CD4-positive, alpha-beta T cell treated with Interferon gamma for 1 hour (primary cell): ENCODE measurements around the gene CLMP.
"Not testable (repeated sequence)": the region's sequence is repeated elsewhere in the genome, so short reads cannot be mapped to it uniquely, and the experiment has no call there.

Experiments
- DNase-seq: peaks from one replicate; pipeline ENCODE4 v3.0.0-alpha.2; 2020

The CLMP gene

DNA sequence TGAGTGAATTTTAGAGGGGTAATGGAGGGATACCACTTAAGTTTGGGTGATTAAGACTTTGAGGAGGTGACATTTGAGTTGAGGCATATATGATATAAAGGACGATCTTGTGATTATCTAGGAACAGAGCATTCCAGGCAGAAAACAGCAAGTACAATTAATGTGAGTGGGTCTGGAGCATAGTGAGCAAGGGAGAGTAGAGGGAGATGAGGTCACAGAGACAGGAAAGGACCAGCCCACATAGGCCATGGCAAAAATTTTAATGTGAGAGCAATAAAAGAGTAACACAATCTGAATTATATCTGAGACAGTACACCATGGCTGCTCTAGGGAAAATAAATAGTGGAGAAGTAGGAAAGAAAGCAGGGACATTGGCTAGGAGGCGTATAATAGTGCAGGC is 118.6 kb downstream of the CLMP start:
- no peak for DNase-seq

DNA sequence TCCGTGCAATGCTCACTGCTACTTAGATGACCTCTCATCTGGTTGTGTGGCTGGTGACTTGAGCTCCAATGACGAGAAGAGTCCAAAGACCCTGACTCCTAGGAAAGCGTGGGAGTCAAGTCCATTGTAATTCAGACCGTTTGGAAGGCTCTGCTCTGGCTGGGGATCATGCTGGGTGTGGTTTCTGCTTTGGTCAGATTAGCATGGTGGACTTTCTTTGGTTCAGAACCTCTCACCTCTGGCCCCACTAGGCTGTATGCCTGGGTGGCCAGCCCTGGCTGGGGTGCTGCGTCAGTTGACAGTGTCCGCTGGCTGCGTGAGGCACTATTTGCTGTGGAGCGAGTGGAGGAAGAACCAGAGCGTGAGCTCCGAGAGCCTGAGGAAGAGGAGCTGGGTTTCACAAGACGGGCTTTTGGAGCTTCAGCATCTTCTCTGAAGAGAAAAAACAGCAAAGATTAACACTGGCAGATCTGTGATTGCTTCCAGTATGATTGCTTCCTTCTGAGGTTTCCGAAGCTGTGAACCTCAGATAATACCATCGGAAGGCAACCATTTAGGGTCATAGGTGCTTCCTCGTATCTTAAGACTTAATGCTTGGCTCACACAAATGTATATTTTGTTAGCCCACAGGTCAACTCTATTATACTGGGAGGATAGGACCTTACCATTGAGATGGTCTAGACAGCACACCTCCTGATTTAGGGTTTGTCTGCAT is 121.5 kb downstream of the CLMP start:
- no peak for DNase-seq

DNA sequence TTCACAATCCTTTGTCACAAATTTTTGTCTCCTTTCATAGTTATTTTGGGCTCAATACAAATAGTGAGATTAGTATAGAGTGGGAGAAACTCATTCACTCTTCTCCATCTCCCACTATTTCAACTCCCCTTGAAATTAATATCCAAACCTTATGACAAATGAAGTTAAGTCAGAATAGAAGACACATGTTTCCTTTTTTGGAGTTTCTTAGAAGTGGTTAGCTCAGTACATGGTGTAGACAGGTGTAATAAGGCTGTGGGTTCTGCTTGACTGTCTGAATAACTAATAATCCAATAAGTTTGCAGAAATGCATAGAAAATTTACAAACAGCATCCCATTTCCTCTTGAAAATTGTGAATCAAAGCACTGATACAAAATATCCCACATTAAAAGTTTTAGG is 122.3 kb downstream of the CLMP start:
- DNase-seq, result no peak

DNA sequence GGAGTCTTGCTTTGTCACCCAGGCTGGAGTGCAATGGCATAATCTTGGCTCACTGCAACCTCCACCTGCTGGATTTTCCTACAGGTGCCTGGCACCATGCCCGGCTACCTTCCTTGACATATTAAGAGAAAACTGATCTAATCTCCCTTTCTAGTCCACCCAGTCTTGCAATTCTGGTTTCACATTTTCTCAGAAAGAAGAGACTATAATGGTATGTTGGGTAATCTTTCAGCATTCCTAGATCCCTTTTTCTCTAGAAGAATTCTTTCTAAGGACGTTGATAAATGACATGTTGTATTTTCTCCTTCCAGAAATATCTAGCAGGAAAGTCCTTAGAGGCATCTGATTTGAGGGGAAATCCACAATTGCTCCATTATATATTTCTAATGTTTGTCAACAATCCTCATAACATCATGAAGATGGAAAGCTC is 122.7 kb downstream of the CLMP start:
- DNase-seq, result no peak

DNA sequence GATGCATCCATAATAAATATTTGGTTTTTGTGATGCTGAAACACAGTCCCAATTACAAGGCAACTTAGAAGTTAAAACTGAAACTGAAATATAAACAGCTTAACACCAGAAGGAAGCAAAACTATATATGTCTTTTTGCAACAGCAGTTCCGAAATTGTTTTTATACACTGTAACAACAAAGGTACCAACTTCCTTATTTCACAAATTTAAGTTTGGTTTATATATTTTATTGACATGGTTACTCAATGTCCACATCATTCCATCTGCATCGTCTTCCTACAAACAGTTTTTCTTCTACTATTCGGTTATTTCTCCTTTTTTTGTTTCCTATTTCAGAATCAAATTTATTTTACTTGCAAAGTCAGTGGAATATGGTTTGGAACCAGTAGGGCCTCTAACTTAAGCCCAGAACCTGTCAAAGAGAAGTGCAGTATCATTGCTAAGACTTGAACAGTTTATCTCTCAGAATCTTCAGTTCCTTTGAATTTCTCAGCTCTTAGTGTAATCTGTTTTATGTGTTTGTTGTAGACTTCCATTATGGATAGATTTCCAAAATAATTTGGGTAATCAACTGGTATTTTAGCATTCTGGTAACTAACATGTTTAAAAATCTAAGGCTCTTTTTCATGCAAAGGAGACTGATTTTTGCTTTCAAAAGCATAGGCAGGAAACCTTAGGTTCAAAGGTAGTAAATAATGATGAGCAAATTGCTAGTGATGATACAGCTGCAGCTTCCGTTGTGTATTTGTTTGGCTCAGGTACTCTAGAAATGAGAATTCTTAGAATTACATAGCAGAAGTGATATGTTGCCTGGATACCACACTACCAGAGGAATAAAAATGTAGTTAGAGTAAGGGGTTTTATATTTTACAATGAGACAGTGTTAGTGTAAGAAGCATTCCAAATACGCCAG is 124.9 kb downstream of the CLMP start:
- DNase-seq, result no peak

DNA sequence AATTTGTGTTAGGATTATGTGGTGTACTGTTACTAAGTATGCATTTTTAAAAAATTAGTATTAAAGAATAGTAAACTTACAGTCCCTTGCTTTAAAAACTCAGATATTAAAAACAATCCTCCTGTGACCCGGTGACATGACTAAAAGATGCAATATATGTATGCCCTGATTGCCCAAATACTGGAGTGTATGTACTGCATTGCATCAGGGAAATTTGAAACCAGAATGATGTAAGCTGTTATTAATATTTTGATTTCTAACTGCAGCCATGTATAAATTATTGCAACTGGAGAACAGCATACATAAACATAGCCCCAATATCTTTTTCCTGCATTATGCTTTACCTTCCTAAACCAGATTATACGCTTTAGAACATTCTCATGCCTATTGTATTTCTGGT is 129.4 kb downstream of the CLMP start:
- no peak for DNase-seq

DNA sequence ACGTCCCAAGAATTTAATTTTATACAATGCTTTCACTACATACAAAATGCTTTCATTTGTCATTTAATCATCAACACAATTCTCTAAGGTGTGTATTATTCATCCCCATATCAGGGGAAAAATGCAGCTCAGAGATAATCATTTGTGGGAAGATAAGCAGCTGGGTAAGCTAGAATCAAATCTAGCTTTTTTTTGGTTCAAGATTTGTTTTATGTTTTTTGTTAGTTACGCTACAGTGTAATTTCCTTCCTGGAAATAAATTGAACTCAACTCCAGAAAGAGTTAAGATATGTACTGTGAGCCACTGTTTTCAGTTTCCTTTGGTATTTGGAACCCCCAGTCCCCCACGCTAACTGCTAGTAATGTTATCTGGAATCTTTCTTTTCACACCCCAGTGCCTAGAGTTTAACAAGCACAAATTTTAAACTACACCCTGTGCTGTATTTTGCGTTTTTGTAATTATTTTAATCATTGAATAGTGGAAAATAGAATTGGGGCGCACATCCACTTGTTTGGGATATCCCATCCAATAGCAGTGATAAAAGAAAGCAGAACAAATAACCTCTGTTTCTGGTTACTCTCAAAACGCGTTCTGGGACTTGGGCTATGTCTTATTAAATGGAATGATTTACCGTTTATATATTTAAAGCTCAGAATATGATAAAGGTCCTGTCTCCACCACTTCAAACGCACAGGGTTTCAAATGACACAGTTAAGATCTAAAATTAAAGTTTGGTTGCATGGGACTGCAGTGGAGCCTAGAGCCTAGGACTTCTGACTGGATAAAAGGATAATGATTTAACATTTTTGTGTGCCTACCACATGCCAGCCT is 131.0 kb downstream of the CLMP start:
- DNase-seq, result no peak

DNA sequence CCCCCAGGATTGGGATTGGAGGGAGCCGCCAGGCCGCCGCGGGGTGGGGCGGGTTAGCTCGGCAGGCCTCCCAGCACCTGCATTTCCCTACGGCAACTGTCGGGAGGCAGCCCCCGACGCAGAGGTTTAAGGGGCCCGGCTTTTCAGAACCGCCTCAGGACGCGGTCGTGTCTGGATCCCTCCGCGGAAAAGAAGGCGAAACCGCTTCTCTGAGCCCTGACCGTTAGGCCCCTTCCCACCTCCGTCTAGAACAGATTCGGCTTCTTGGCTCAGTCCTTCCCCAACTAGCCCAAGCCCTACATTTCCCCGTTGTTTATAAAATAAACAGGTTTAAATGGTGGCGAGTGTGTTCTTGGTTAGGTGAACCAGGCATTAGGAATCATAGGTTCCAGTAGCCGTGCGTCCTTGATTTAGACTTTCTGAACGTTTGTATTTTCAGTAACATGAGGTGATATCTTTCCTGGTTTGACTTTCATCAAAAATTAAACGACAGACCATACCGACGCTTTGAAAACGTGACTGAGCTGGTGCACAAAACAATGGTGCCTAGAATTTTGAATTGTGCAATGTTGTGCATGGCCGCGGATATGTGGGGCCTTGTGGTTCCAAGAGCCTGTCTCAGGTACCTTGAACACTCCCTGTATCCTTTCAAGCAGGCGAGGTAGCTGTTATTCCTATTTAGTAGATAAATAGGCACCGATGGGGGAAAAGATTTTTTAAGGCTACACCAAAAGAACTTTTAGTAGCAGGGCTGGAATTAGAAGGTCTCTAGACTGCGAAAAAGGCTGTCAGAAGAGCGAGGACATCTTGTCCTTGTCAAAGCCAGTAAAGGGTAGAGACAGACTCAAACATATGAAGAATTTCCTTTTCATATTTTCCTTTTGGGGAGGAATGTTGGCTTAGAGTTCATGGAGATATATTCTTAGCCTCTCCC is 131.9 kb downstream of the CLMP start:
- DNase-seq, result peak; percentile 49

DNA sequence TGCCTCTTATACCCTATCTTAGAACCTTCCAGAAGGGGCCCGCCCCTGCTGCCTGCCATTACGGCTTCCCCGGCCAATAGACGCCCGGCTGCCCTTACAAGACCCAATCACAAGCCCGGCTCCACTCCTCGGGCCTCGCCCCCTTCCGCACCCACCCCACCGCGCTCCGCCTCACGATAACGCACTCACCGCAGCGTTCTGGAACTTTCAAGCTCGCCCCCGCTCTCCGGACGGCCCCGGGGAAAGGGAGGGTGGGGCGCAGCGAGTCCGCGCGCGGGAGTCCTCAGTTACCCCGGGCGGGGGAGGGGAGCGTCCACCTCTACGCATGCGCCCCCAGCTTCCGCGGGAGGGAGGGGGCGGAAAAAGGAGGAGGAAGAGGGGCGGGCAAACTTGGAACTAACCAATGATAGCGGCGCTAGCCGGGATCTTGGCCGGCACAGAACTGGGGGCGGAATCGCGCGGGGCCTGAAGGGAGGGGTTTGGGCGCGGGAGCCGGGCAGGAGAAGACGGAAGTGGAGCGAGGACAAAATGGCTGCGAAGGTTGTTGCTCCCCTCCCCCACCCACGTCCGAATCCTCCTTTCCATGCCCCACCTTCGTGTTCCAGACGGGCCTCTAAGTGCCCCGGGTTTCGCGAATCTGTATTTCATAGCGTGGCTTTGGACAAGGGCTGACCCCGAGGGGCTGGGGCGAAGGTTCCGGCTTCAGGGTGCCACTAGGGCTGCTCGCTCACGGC is 132.7 kb downstream of the CLMP start:
- peak; percentile 100 for DNase-seq

DNA sequence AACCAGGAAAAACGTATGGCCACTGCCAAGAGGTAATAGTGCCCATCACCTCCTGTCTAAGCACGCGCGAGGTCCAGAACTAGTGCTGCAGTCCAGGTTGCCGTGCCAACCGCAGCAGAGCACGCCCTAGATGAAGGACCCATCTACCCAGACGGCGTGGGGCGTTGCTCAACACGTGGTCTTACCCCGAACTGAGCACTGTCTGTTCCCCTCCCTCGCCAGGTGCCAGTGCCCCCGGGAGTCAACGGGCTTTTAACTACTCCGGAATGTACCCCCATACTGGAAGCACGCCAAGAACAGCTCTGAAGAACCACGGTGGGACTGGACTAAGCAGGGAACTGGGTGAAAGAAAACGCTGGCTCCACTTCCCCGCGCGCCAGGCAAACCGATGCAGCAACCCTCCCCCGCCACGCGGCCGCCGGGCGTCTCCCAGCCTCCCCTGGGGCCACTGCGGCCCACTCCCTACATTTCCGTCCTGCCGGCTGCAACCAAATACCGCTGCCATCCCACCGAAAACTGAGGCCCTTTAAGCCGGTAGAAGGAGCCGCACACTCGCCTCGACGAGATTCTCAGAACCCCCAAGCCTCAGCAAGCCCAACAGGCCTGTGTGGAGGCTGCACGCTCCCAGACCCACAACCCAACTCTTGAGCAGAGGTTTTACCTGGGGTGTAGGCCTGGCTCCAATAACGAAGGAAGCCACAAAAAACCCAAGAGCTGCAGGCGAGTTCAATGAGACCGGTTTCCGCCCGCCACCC is 133.5 kb downstream of the CLMP start, which contains the start of gene HSPA8:
Gene HSPA8 (minus strand): TSS at position 734 of the 755 bp plus-strand sequence. CDS start 812 bp downstream, outside the sequence.
- peak; percentile 73 for DNase-seq

DNA sequence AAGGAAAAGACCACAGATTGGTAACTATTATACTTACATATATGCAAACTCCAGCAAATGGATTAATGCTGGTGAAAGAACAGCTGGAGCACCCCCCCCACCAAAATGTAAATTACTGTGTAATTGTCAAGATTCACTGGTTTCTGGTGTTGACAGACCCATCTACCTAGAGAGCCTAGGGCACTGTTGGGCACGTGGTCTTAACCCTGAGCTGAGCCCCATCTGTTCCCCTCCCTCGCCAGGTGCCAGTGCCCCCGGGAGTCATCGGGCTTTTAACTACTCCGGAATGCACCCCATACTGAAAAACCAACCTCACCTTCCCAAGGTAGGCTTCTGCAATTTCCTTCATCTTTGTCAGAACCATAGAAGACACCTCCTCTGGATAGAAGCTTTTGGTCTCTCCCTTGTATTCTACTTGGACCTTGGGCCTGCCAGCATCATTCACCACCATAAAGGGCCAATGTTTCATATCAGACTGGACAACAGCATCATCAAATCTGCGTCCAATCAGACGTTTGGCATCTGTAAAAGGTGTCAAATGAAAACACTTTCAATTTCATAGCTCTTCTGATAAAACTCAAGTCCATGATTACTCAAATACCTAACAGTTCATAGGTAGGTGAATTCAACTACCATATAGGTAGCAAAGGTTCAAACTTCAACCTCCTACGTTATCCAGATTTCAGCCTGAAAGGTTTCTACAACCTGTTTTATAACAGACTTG is 134.6 kb downstream of the CLMP start:
- DNase-seq, result no peak

DNA sequence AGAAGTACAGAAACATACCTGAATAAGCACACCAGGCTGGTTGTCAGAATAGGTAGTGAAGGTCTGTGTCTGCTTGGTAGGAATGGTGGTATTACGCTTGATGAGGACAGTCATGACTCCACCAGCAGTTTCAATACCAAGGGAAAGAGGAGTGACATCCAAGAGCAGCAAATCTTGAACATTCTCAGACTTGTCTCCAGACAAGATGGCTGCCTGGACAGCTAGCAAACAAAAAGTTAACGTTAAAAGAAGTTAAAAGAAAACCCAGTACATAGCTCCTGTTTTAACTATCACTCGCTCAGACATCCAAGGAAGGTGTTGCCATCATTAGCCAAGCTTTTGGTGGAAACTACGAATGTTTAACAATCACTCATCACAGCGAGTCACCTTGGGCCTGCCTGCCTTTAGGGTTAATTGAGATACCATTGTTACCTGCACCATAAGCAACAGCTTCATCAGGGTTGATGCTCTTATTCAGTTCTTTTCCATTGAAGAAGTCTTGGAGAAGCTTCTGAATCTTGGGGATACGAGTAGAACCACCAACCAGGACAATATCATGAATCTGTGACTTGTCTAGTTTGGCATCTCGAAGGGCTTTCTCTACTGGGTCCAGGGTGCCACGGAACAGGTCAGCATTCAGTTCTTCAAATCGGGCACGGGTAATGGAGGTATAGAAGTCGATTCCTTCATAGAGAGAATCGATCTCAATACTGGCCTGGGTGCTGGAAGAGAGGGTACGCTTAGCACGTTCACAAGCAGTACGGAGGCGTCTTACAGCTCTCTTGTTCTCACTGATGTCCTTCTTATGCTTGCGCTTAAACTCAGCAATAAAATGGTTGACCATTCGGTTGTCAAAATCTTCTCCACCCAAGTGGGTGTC is 135.8 kb downstream of the CLMP start:
- not testable (repeated sequence) for DNase-seq

DNA sequence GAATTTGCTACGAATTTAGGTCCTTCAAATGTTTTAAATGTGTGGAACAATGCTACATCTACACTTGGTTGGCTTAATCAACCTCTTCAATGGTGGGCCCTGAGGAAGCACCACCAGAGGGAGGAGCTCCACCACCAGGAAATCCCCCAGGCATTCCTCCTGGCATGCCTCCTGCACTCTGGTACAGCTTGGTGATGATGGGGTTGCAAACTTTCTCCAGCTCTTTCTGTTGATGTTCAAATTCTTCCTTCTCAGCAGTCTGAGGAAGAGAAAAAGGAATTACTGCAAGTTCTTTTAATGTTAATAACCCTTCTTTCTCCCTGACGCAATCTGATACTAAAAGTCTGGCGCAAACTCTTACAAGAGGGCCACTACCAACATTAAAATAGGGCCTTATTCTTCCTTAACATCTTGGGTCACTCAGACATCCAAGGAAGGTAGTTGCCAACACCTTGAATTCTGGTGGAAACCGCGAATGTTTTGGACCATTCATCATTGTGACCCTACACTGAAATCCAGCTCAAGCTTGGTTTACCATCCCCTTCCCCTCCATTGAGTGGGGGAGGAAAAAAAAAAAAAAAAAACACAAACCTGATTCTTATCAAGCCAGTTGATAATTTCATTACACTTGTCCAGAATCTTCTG is 137.3 kb downstream of the CLMP start:
- no peak for DNase-seq

DNA sequence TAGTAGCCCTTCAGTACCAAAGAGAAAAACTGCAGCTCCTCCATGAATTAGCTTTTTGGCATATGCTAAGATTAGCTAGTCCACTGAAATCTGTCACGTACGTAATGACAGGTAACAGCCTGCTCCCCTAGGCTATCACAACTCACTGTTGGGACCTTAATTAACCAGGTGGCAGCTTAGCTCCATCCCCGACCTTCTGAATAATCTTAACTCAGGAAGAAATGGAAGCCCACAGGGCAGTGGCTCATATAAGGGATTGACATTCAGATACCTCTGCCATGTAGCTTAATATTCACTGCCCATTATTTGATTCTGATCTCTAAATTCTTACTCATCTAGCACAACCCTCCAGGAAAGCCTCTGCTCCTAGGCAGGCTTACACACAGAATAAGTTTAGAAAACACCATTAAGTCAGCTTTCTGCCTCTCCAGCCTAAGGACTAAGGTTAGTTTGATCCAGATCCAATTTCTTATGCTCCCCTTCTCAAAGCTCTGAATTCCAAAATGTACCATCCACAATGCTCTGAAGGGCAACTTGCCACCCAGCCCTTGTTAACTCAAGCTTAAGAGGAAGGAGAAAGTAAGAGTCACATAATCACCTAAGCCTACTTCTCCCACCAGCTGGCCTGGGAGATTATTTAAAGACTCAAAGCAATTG is 138.1 kb downstream of the CLMP start:
- no peak for DNase-seq

DNA sequence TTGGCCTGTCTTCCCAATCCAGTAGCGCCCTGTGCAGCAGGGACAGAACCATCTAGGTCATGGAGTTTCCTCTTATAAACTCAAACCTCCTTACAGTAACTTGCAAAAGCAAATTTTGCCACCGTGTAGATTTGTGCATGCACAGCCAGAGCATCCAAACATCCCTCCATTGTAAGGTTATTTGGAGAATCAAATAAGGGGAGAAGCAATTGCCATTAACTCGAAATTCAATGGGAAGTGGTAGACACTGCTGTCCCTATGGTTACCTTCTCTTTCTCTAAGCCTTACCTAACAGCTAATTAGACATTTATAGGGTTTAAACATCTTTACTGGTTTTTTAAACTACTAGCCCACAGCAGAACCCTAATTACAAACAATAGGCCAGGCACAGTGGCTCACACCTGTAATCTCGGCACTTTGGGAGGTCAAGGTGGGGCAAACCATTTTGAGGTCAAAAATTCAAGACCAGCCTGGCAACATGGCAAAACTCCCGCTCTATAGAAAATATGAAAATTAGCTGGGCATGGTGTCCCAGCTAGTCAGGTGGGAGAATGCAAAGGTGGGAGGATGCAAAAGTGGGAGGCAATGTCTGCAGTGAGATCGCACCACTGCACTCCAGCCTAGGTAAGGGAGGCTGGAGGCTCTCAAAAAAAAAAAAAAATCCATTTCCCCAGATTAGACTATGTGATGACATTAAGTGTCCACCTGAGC is 139.7 kb downstream of the CLMP start:
- DNase-seq, result no peak

DNA sequence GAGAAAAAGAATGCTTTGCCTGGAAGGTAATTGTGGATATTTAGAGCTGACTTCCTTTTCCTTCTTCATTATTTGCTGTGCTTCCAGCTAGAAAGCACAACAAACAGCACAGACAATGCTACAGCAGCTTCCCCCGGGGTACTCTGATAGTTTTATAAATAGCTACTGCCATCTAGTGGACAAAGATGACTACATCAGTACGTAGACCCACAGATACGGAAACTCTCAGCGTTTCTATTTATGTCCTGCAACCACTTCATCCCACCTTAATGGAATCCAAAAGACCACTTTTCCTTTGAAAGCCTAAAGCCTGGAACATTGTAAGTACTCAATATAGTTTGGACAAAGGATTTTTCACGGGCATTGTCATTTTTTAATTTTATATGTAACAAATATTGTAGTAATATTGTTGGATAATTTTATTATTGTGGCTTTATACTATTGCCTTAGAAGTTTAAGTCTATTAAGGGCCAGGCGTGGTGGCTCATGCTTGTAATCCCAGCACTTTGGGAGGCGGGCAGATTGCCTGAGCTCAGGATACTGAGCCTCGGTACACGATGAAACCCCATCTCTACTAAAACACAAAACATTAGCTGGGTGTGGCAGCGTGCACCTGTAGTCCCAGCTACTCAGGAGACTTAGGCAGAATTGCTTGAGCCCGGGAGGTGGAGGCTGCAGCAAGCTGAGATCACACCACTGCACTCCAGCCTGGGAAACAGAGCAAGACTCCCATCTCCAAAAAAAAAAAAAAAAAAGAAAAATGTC is 140.6 kb downstream of the CLMP start:
- DNase-seq, result peak; percentile 37
